Measurements from ENCODE around the gene SETD7. TPM values are rescaled to one million over a fixed set of nuclear protein-coding genes. Genes with fewer than 3 reads are reported as not detected.
A peak's percentile ranks its signal among the peaks of the same experiment; 100 is the strongest.

Gene SETD7
- total RNA-seq, 6 donors from 2014 or later, result 17.8 to 45.6 (median 34.0) TPM

GRCh38 chr4:139501117-139501516 is 54.9 kb downstream of the SETD7 start:
- no peaks in the 10 kb centered on the region for H3K27me3 ChIP-seq
- no peak for DNase-seq
- H3K4me1 ChIP-seq, result peaks cover 0 to 8% (median 3%) of the 10 kb centered on the region in 4 donors
- peaks cover 0 to 3% (median 0%) of the 10 kb centered on the region in 4 donors for H3K36me3 ChIP-seq
- ATAC-seq (ENCODE audit: low FRiP score in 2 of 2), result peak in 1 of 2 donors; percentile 9
- no peaks in the 10 kb centered on the region for H3K9me3 ChIP-seq
- TF ChIP-seq, protein P1, sequence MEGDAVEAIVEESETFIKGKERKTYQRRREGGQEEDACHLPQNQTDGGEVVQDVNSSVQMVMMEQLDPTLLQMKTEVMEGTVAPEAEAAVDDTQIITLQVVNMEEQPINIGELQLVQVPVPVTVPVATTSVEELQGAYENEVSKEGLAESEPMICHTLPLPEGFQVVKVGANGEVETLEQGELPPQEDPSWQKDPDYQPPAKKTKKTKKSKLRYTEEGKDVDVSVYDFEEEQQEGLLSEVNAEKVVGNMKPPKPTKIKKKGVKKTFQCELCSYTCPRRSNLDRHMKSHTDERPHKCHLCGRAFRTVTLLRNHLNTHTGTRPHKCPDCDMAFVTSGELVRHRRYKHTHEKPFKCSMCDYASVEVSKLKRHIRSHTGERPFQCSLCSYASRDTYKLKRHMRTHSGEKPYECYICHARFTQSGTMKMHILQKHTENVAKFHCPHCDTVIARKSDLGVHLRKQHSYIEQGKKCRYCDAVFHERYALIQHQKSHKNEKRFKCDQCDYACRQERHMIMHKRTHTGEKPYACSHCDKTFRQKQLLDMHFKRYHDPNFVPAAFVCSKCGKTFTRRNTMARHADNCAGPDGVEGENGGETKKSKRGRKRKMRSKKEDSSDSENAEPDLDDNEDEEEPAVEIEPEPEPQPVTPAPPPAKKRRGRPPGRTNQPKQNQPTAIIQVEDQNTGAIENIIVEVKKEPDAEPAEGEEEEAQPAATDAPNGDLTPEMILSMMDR (IDR thresholded peaks at IDR 0.05), result no peak
- TF ChIP-seq EP300 (IDR thresholded peaks at IDR 0.05), result no peak
- no peak for TF ChIP-seq POLR2AphosphoS5 (IDR thresholded peaks at IDR 0.05)
- TF ChIP-seq POLR2A (IDR thresholded peaks at IDR 0.05), result no peak
- no peak overlapping the region for H3K4me3 ChIP-seq
- WGBS, 2 donors, result 55 to 57% methylated on average over 3 of the region's 3 CpGs
- H3K27ac ChIP-seq, result no peak overlapping the region

- WGBS, 2 donors, result 75 to 78% methylated on average over 4 of the region's 4 CpGs
- Histone ChIP-seq H3K4me1 (peaks cover 0 to 8% (median 3%) of the 10 kb centered on the region in 4 donors), H3K27me3 (no peaks in the 10 kb centered on the region), H3K36me3 (no peaks in the 10 kb centered on the region), H3K4me3 (no peak overlapping the region), H3K27ac (no peak overlapping the region), H3K9me3 (no peaks in the 10 kb centered on the region)
- TF ChIP-seq POLR2AphosphoS5 (IDR thresholded peaks at IDR 0.05) (no peak), POLR2A (IDR thresholded peaks at IDR 0.05) (no peak)
- DNase-seq (no peak), ATAC-seq (ENCODE audit: low FRiP score in 2 of 2) (no peak)
Observed at GRCh38 chr4:139499186-139499585, 56.8 kb downstream of the SETD7 start.

DNA sequence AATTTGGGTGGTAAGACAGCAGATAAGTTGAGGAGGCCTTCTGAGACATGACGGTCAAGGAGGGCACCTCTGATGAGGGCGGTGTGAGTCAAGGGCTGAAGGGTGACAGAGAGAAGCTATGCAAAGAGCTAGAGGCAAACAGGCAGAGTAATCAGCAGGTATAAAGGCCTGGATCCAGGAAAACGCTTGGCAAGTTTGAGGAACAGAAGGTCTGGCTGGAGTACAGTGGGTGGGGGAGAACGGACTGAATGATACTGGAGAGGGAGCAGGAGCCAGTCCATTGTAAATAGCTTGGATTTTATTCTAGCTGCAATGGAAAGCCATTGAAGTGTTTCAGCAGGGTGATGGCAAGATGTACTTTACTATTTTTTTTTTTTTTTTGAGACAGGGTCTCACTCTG is 62.8 kb downstream of the SETD7 start:
- no peak overlapping the region for H3K27ac ChIP-seq
- H3K4me3 ChIP-seq, result no peak overlapping the region
- 77 to 89% methylated on average over 4 of the region's 4 CpGs for WGBS, 2 donors
- no peaks in the 10 kb centered on the region for H3K9me3 ChIP-seq
- ATAC-seq (ENCODE audit: low FRiP score in 2 of 2), result no peak
- no peaks in the 10 kb centered on the region for H3K36me3 ChIP-seq
- no peak for TF ChIP-seq POLR2AphosphoS5 (IDR thresholded peaks at IDR 0.05)
- TF ChIP-seq POLR2A (IDR thresholded peaks at IDR 0.05), result no peak
- TF ChIP-seq, protein P1 (IDR thresholded peaks at IDR 0.05), result no peak
- TF ChIP-seq EP300 (IDR thresholded peaks at IDR 0.05), result no peak
- no peaks in the 10 kb centered on the region for H3K4me1 ChIP-seq
- DNase-seq, result no peak
- no peaks in the 10 kb centered on the region for H3K27me3 ChIP-seq

- TF ChIP-seq POLR2A (IDR thresholded peaks at IDR 0.05) (no peak), POLR2AphosphoS5 (IDR thresholded peaks at IDR 0.05) (no peak), EP300 (IDR thresholded peaks at IDR 0.05) (no peak)
- TF ChIP-seq, protein P1 (IDR thresholded peaks at IDR 0.05), result no peak
- no peak overlapping the region for H3K27ac ChIP-seq
Observed at GRCh38 chr4:139492429-139492828, 63.6 kb downstream of the SETD7 start.

DNA sequence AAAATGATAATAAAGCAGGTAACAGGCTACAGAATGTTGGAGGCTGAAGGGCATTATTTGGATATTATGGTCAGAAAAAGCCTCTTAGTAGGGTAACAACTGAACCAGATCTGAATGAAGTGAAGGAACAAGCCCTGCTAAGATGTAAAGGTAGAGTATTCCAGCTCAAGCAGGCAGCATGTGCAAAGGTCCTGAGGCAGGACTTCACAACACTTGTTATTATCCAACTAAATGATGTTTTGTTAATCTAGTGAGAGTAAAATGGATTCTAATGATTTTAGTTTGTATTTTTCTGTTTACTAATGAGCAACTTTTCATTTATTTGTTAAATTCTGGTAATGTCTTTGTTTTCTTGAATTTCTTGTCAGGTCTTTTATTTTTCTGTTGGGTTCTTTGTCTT is 66.4 kb downstream of the SETD7 start:
- no peaks in the 10 kb centered on the region for H3K9me3 ChIP-seq
- H3K27me3 ChIP-seq, result no peaks in the 10 kb centered on the region
- TF ChIP-seq POLR2A (IDR thresholded peaks at IDR 0.05) (no peak), EP300 (IDR thresholded peaks at IDR 0.05) (no peak), POLR2AphosphoS5 (IDR thresholded peaks at IDR 0.05) (no peak)
- TF ChIP-seq, protein P1 (IDR thresholded peaks at IDR 0.05), result no peak
- H3K4me1 ChIP-seq, result no peaks in the 10 kb centered on the region
- no peak overlapping the region for H3K27ac ChIP-seq
- ATAC-seq (ENCODE audit: low FRiP score in 2 of 2), result no peak
- no peak overlapping the region for H3K4me3 ChIP-seq
- H3K36me3 ChIP-seq, result no peaks in the 10 kb centered on the region
- no peak for DNase-seq

More at GRCh38 chr4:139492429-139492828, 63.6 kb downstream of the SETD7 start:
- Histone ChIP-seq H3K27me3 (no peaks in the 10 kb centered on the region), H3K4me3 (no peak overlapping the region), H3K4me1 (no peaks in the 10 kb centered on the region), H3K9me3 (no peaks in the 10 kb centered on the region), H3K36me3 (no peaks in the 10 kb centered on the region)
- WGBS, 2 donors, result 95 to 98% methylated on average over 2 of the region's 2 CpGs
- DNase-seq (no peak), ATAC-seq (ENCODE audit: low FRiP score in 2 of 2) (no peak)
